Mucosa of gallbladder (tissue), 1 donor: ENCODE measurements around the gene NEK1. TPM values are rescaled to one million over a fixed set of nuclear protein-coding genes. Genes with fewer than 3 reads are reported as not detected.
"Not testable (repeated sequence)": the region's sequence is repeated elsewhere in the genome, so short reads cannot be mapped to it uniquely, and the experiment has no call there.

ENCODE experiments used
- DNase-seq: peaks from one replicate; pipeline ENCODE4 v3.0.0-alpha.2; 2020; ENCODE audit warnings: low spot score
- total RNA-seq: library from RNA; stranded (reverse); gene quantifications from one replicate; pipeline ENCODE4 v1.2.1, GENCODE V29; 2021
- donor health status: DM: no; HTN: no; CAD: no.

Gene NEK1
- total RNA-seq, 1 donor from 2014 or later, result 13.8 TPM

GRCh38 chr4:169427727-169428126 is 184.7 kb downstream of the NEK1 start:
- DNase-seq, result not testable (repeated sequence)

- DNase-seq, result no peak
Measured at GRCh38 chr4:169420291-169420690, 192.1 kb downstream of the NEK1 start.

- no peak for DNase-seq
Measured at GRCh38 chr4:169418846-169419245, 193.5 kb downstream of the NEK1 start.

GRCh38 chr4:169417629-169418282 is 194.6 kb downstream of the NEK1 start:
- peak; percentile 35 for DNase-seq

GRCh38 chr4:169416997-169417396 is 195.4 kb downstream of the NEK1 start:
- DNase-seq, result no peak

GRCh38 chr4:169416461-169416860 is 195.9 kb downstream of the NEK1 start:
- DNase-seq, result no peak

GRCh38 chr4:169414913-169415312 is 197.5 kb downstream of the NEK1 start:
- DNase-seq, result no peak

- no peak for DNase-seq
Measured at GRCh38 chr4:169412046-169412445, 200.3 kb downstream of the NEK1 start.

- peak; percentile 24 for DNase-seq
Measured at GRCh38 chr4:169410839-169411770, 201.3 kb downstream of the NEK1 start.

GRCh38 chr4:169407217-169407845 is 205.1 kb downstream of the NEK1 start:
- DNase-seq, result no peak

GRCh38 chr4:169404960-169405359 is 207.4 kb downstream of the NEK1 start:
- DNase-seq, result no peak

GRCh38 chr4:169400832-169401231 is 211.6 kb downstream of the NEK1 start:
- no peak for DNase-seq

GRCh38 chr4:169399976-169400767 is 212.2 kb downstream of the NEK1 start:
- no peak for DNase-seq

GRCh38 chr4:169398316-169398715 is 214.1 kb downstream of the NEK1 start:
- no peak for DNase-seq

GRCh38 chr4:169397762-169398161 is 214.6 kb downstream of the NEK1 start:
- no peak for DNase-seq

GRCh38 chr4:169385376-169385775 is 227.0 kb downstream of the NEK1 start:
- no peak for DNase-seq

- no peak for DNase-seq
Measured at GRCh38 chr4:169384779-169385178, 227.6 kb downstream of the NEK1 start.

GRCh38 chr4:169383724-169384123 is 228.7 kb downstream of the NEK1 start:
- no peak for DNase-seq

GRCh38 chr4:169379688-169380087 is 232.7 kb downstream of the NEK1 start:
- DNase-seq, result no peak

GRCh38 chr4:169377367-169377766 is 235.0 kb downstream of the NEK1 start:
- no peak for DNase-seq

GRCh38 chr4:169376421-169376820 is 236.0 kb downstream of the NEK1 start:
- no peak for DNase-seq

GRCh38 chr4:169372791-169373190 is 239.6 kb downstream of the NEK1 start:
- DNase-seq, result no peak
